DMS114 treated with DMSO at 0.1 percent for 48 hours (cell line): ENCODE data around the gene KLF2.

Source experiments
- DNase-seq: peaks from one replicate; lab custom pipeline; 2025; ENCODE audit not compliant: unreplicated experiment; lab: John Stamatoyannopoulos, UW

The KLF2 gene

GRCh38 chr19:16363133-16363851, 38.7 kb downstream of the KLF2 start:
- DNase-seq = no peak

DNA sequence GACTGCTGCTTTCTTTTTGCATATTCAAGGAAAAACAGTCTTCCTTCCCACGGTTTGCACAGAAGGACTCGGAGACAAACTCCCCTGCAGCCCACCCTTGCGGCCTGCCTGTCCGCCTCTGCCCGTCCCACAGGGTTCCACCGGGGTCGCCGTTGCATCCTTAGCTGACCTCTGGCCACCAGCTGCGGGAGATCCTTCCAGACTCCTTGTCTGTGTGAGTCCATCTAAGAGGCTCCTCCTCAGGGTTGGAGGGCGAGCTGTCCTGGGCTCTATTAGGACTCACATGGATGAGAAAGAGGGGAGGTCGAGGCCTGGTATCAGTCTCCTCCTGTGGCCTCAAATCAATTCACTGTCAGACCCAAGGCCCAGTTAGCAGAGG, 39.2 kb downstream of the KLF2 start:
- no peak for DNase-seq

- DNase-seq = no peak
These were observed 39.7 kb downstream of the KLF2 start for GRCh38 chr19:16364231-16364865.

DNA sequence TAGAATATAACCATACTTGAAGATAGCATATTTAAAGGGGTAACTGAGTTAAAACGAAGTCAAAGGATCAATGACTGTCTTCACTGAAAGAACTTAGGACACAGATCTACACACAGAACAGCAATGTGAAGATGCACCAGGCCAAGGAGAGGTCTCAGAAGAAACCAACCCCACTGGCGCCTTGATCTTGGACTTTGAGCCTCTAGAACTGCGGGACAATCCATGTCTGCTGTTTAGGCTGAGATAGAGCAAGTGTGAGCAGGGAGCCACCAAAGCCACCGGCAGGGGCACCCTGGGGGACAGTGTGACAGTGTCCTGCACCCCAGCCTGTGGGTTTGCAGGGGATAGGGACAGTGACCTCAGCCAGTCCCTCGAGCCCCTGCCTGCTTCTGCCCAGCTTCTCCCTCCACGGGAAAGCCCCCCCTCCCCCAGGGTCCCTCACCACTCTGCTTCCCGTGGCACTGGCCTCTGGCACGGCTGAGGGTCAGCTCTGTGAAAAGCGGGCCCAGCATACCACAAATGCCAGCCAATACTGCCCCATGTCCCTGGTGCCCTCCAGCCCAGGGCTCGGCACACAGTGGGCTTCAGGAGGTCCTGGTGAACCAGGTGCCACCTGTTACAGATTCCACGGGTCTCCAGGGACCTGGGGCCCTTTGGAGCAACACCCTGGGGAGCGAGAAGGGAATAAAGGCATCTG, 40.8 kb downstream of the KLF2 start:
- DNase-seq = no peak

DNA sequence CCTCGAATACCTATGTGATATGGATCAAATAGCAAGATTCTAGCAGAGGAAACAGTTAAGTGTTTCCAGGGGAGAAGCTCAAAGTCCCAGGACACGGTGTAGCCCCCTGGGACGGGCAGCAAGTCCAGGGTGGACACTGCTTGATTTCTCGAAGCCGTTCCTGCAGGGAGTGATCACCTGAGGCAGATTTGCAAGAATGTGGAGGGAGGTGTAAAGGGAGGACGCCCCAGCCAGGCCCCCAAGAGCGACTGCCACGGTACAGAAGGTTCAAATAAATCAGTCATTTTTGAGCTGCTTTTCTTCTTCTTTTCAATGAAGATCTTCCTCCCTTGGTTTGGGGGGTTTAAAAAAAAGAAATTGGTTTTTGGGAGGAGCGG, 41.4 kb downstream of the KLF2 start:
- DNase-seq = no peak

GRCh38 chr19:16366433-16367260, 42.0 kb downstream of the KLF2 start:
- DNase-seq = no peak

DNA sequence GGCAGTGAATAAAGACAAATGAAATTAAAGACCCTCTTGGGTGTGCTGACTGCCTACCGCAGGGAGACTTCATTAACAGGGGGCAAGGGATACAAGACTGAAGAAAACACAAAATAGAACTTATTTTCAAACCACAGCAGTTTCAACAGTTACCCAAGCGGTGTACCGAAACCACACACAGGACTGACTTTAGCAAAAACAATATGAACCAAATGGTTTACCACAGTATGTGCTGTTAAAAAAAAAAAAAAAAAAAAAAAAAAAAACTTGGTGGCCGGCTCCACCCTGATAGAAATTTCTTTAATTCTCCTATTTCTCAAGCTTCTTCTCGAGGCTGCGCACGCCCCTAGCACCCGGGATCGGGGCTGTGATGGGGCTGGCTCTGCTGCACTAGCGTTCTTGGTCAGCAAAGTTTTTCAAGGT, 42.6 kb downstream of the KLF2 start:
- no peak for DNase-seq

- DNase-seq = no peak
These were observed 44.0 kb downstream of the KLF2 start for GRCh38 chr19:16368385-16369305.

GRCh38 chr19:16369306-16369663, 44.7 kb downstream of the KLF2 start:
- no peak for DNase-seq

DNA sequence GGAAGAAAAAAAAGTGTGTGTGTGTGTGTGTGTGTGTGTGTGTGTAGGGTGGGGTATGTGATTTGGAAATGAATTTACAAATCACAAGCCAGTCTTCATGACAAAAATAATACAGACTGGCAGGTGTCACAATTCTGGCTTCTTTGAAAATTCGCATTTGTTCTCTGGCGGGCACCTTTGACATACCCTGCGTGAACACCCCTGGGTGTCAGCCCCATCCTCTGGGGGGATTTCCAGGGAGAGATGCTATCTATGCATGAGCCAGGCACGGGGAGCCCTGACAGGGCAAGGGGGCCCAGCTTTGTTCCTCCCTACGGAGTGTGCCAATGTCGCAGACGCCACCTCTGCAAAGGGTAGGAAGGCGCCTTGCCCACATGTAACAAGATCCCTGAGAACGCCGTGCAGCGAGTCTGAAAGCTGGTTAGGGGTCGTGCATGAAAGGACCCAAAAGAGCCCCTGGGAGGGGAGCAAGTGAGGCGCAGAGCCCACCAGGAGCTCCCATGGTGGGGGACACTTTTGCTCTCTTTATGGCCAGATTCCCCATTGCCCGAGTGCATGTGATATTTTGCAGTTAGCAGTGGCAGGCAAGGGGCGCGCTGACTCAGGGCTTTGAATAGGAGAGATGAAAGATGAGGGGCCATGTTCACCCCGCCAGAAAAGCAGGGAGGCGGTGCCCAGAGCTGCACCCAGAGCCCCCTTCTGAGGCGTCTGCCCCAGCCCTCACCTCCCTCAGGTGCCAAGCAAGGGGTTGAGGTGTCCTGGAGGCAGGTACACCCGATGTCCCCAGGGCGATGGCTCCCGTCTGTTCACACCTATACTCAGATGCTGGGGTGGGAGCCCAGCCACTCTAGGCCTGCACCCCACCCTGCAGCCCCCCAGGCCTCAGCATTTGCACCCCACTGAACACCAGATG, 45.3 kb downstream of the KLF2 start:
- DNase-seq = no peak

GRCh38 chr19:16370641-16371391, 46.2 kb downstream of the KLF2 start:
- DNase-seq = no peak

- no peak for DNase-seq
These were observed 46.9 kb downstream of the KLF2 start for GRCh38 chr19:16371540-16371986.

- DNase-seq = no peak
These were observed 47.7 kb downstream of the KLF2 start for GRCh38 chr19:16372065-16372915.

DNA sequence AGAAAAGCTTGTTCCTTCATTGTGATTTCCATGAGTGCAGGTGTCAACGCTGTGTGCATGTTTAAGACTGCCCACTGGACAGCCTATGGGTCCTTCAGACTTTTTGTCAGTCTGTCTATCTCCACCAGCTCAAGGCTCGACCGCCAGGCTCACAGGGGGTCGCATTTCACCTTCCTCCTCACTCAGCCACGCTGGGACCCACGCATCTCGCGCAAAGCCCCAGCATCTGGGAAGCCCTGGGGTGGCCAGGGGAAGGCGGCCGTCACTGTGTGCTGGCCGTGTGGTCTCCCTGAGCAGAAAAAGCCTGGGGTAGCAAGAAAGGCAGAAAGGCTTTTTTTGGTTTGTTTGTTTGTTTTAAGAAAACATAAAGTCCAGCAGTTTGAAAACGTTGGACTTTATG, 48.5 kb downstream of the KLF2 start:
- DNase-seq = no peak

DNA sequence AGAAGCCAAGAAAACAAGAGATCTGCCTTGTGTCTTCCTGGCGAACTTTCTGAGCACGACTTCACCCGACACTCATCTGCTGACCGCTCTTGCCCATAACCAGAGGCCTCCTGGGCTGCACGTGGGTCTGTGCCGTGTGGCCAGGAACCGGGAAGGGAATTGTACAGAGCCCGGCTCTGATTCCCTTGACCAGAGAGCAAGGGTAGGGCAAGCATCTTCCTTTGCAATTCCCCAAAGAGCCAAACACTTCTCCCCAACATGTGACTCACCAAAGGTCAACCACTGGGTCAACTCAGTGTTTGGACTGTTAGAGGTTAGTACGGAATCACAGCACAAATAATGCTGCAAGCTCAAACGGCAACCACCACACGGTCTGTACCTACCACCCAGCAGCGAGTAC, 48.9 kb downstream of the KLF2 start:
- no peak for DNase-seq

DNA sequence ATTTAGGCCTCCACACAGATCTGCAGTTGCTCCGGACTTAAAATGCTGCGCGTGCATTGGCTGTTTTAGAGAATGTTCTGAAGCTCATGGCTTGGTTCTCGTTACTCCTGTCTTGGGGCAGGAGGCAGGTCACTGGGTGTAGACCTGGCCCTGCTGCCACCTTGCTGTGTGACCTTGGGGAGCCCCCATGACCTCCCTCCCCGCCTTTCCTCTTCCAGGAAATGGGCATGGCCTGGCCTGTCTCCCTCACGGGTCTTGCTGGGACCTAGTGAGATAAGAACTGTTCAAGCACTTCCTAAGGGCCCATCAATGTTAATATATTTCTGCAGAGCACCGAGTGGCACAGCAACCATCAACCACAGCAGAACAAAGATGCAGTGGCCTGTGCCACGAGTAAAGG, 49.4 kb downstream of the KLF2 start:
- DNase-seq = no peak

DNA sequence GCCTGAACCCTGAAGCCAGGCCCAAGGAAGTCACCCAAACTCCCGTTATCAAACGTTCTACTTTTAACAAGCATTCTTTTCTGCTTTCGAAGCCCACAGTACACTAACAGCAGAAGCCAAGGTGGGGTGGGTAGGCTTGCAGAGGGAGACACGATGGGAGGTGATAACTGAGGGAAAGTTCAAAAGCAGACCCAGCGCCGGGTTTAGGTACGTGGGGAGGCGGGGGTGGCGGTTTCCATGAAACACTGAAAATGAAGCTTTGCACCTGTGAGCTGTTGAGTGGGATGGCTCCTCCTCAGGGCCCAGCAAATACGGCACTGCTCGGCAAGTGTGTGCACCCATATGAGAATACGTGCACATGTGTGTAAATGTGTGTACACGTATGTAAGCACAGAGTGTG, 49.8 kb downstream of the KLF2 start:
- no peak for DNase-seq
